ENCODE data around the gene ADARB2.

- TF ChIP-seq POLR2A (IDR thresholded peaks at IDR 0.05) = no peak
- TF ChIP-seq CTCF (IDR thresholded peaks at IDR 0.05) = no peak
These were observed 360.1 kb downstream of the ADARB2 start for GRCh38 chr10:1377231-1377630.

Measured in testis (tissue), 2 donors.